GM21619 (cell line): ENCODE measurements around the gene DLX4.

Experiments used
- ATAC-seq: cut with Tn5 transposase; IDR thresholded peaks from one replicate; pipeline ENCODE4 v1.9.1; 2021; ENCODE audit not compliant: unreplicated experiment

The DLX4 gene

DNA sequence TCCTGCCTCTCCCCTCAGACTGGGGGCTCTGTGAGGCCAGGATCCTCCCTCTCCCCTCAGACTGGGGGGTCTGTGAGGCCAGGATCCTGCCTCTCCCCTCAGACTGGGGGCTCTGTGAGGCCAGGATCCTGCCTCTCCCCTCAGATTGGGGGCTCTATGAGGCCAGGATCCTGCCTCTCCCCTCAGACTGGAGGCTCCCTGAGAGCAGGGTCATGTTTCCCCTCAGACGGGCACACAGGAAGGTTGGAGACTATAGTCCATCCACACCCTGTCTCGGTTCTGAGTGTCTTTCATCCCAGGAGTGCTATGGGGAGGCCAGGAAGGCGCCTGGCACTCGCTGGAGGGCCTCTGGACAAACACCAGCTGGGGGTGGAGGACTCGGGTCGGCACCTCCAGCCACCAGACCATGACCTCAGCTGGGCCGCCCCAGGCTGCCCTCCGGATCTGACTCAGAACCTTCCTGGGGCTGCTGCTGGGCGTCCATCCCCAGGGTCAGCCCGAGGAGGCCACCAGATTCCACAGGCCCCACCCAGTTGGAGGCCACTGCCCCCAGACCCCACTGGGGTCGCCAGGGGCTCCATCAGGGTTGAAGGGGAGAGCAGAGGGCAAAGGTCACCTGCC is 21.9 kb upstream of the DLX4 start:
- ATAC-seq, result no peak

DNA sequence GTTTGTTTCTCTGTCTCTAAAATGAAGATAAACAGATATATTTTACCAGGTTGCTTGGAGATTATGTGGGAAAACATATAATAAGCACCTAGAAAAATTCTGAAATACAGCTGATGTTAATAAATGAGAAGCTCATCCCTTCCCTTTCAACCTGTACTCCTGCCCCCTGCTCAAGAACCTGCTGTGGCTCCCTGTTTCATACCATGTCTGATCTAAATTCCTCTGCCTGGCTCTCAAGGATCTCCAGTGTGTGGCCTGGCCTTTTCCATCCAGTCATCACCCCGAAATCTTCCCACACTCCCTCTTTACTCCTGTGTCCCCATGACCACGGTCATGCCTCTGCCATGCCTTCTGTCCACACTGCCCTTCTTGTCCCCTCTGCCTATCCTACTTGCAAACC is 19.4 kb upstream of the DLX4 start:
- no peak for ATAC-seq

DNA sequence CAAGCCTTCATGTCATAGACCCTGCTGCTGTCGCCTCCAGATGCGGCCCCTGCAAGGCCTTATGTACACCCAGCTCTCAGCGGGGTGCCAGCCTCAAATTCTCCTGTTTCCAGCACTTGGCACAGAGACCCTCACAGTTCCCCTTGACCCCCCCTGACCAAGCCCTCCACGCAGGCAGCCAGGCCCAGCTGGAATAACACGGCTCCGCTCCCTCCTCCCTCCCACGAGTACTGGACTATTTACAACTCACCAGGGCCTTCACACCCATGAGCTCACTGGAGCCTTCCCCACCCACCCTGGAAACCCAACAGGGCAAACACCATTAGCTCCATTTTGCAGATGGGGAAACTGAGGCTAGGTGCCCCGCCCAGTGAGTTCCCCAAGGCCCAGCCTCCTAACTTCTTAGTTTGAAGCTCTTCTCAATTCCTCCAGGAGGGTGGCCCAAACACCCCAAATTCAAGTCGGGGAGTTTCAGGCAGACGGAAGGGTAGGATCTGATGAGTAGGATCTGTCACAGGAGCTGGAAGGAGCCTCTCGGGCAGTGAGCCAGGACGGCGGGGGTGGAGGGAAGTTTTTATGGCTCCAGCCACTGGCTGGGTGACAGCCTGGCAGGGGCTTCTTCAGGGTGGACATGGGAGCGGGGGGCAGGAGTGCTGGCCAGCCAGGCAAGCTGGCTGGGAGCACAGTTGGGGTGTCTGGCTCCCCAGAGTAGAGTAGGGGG is 17.5 kb upstream of the DLX4 start:
- ATAC-seq, result no peak

- ATAC-seq, result no peak
These were observed 16.6 kb upstream of the DLX4 start for GRCh38 chr17:49952209-49952911.

DNA sequence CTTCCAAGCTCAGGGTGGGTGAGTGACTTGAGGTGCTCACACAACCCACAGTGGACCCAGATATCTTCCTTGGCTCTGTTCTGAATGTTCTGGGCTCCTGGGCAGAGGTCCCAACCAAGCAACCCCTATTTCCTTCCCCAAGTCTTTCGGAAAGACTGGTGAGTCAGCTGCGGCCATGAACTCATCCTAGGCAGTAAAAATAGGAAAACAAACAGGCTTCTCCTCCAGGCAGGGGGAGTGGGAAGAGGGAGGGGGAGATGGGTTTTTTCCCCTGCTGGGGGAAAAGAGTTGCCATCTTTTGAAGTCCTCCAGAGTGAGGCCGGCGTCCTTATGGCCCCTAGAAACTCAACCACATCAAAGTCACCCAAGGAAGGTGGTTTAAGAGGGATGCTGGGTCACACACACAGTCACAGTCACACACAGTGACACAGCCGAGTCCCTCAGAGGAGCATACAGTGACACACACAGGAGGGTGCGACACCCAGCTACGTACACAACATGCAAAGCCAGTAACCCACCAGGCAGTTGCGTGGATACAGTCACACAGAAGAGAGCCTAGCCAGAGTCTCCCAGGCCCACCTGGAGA is 16.0 kb upstream of the DLX4 start:
- ATAC-seq, result no peak

GRCh38 chr17:49955157-49955556 is 13.8 kb upstream of the DLX4 start:
- no peak for ATAC-seq

DNA sequence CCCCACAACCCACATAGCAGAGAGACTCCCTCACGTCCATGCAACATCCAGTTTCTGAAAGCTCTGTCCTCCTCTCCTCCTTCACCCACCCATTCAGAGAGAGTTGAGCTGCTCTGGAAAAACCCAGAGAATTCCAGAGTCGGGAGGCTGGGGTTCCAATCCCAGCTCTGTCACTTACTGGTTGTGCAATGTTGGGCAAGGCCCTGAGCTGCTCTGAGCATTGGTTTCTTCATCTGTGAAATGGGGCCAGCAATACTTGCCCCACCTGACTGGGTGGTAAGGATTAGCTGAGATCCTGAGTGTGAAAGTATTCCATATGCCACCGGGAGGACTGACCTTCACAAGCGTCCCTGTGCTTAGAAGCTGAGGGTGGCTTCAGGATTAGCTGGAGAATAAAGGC is 12.2 kb upstream of the DLX4 start:
- ATAC-seq, result no peak

DNA sequence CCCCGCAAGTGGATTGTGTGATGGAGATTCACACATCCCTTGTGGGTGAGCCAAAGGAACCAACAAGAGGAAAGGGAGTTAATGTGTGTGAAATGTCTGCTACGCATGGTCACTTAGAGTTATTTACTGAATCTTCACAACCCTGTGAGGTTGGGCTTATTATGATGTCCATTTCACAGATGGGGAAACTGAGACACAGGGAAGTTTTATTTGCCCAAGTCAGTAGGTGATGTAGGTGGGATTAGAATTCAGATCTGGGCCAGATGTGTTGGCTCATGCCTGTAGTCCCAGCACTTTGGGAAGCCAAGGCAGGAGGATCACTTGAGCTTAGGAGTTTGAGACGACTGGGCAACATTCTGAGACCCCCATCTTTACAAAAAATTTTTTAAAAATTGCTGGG is 11.6 kb upstream of the DLX4 start:
- ATAC-seq, result no peak

- no peak for ATAC-seq
These were observed 10.3 kb upstream of the DLX4 start for GRCh38 chr17:49958723-49959122.

- no peak for ATAC-seq
These were observed 9.6 kb upstream of the DLX4 start for GRCh38 chr17:49959183-49959935.

- ATAC-seq, result no peak
These were observed 6.2 kb upstream of the DLX4 start for GRCh38 chr17:49962599-49963308.

GRCh38 chr17:49963309-49963625 is 5.7 kb upstream of the DLX4 start:
- no peak for ATAC-seq

- ATAC-seq, result no peak
These were observed 5.2 kb upstream of the DLX4 start for GRCh38 chr17:49963626-49964302.

DNA sequence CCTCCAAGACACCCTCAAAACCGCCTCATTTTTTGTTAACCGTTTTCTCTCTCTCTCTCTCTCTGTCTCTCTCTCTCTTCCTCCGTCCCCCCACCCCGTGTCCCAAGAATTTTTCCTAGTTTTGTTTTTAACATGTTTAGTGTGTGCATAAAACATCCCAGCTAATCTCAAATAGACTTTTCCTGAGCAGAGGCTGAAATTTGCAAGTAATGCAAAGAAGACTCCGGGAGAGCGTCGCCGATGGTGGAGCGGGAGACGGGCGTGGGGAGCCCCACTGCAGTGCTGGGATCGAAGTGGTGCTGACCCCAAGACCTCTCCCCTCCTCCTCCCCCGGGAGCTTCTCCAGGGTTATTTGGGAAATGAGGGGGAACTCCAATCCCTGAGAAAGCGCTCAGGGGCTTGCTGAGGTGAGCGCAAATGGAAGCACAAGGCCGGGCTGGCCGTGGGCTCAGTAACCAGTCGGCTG is 4.7 kb upstream of the DLX4 start:
- ATAC-seq, result no peak

DNA sequence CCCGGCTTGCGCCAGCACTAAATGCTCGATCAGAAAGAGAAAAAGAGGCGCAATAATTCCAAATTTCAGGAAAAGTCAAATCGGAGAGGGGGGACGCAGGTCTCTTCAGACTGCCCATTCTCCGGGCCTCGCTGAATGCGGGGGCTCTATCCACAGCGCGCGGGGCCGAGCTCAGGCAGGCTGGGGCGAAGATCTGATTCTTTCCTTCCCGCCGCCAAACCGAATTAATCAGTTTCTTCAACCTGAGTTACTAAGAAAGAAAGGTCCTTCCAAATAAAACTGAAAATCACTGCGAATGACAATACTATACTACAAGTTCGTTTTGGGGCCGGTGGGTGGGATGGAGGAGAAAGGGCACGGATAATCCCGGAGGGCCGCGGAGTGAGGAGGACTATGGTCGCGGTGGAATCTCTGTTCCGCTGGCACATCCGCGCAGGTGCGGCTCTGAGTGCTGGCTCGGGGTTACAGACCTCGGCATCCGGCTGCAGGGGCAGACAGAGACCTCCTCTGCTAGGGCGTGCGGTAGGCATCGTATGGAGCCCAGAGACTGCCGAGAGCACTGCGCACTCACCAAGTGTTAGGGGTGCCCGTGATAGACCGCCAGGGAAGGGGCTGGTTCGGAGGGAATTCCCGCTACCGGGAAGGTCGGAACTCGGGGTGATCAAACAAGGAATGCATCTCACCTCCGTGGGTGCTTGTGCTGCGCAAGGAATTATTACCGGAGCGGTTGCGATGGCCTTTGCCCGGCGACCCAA is 4.0 kb upstream of the DLX4 start:
- ATAC-seq, result no peak

GRCh38 chr17:49965524-49965909 is 3.5 kb upstream of the DLX4 start:
- no peak for ATAC-seq

DNA sequence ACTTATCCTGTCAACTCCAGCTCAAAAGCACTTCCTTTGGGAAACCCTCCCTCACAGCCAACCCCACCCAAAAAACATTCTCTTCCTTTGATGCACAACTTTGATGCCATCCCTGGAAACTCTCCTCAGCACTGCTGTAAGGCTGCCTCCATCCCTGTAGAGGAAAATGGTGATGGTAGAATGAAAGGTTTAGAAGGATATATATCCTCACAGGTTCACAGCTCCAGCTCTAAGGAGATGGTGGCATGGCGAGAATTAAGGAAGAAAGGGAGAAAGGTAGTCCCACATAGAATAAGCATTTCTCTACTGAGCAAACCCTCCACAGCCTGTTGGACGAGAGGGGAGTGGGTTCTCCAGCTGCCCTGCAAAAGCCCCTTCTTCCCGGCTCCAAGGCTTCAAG is 2.2 kb upstream of the DLX4 start:
- no peak for ATAC-seq

GRCh38 chr17:49967205-49967604 is 1.8 kb upstream of the DLX4 start:
- no peak for ATAC-seq

DNA sequence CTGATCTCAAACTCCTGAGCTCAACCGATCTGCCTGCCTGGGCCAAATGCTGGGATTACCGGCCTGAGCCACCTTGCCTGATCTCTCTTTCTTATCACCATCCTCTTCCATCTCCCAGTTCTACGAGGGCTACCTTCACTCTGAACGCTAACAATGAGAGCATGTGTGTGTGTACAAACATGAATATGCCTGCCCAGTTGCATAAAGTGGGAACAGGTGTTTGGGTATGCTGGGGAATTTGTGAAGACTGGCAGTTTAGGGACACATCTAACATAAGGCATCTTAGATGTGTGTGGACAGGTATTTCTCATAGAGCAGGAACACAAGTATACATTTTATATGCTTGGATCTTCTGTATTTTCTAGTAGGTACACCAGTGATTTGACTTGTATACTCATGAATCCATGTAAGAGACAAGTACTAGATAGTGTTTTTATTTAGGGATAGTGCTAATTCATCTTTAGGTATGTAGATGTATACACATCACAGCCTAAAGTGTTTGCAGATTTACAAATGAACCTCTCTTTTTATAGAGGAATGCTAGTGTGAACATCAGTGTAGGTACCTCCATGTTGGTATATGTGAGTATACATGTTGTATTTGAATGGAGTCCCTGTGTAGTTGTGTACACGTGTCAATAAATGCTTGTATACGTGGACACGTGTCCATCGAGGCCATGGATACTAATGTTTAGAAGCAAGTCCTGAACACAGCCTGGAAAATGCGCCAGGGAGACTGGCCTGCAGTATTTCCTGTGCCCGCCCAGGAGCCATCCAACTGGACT is 1.2 kb upstream of the DLX4 start:
- ATAC-seq, result no peak
